Measurements from ENCODE around the gene EPS8L3. TPM values are rescaled to one million over a fixed set of nuclear protein-coding genes. Genes with fewer than 3 reads are reported as not detected.

The EPS8L3 gene
- total RNA-seq, 1 donor = not detected

DNA sequence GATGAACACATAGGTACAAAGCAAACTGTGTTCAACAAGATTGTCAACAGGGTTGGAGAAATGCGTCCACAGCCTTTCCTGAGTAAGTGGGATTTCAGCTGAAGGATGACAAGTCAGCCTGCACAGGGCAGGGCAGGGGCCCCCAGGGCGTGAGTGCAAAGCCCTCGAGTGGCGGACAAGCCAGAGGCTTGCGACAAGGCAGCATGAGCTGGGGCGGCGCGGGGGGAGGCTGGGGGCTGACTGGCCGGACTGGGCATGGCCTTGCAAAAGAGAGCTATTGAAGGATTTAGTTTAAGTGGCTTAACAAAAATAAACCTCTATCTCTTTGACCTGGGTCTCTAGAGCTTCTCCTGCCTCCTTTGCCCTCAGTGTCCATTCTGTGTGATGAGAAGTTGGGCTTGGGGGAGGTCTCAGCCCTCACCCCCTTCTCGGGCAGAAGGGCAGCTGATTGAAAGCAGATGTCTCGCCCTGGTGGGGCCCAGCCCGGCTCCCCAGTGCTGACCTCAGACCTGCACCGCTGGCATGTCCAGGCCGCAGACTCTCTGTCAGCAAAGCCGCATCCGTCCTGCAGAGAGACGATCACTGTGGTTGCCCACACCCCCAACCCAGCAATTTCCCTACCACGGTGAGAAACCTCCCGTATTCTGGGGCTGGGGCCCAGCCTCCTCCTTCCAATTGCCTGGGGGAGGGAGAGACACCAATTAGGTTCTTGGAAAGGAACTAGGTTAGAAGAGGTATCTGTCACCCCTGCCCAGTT, 24.3 kb upstream of the EPS8L3 start:
- no peak overlapping the region for H3K4me3 ChIP-seq (ENCODE audit: low read depth, low read length)
- no peak for TF ChIP-seq CTCF (IDR thresholded peaks at IDR 0.05; ENCODE audit: insufficient read depth, low read length)
- DNase-seq (ENCODE audit: low read depth) = no peak

- no peak for TF ChIP-seq CTCF (IDR thresholded peaks at IDR 0.05; ENCODE audit: insufficient read depth, low read length)
- DNase-seq (ENCODE audit: low read depth) = no peak
- no peak overlapping the region for H3K4me3 ChIP-seq (ENCODE audit: low read depth, low read length)
Measured at GRCh38 chr1:109787211-109787844, 23.6 kb upstream of the EPS8L3 start.

- peak; percentile 27 for DNase-seq (ENCODE audit: low read depth)
- TF ChIP-seq CTCF (IDR thresholded peaks at IDR 0.05; ENCODE audit: insufficient read depth, low read length) = no peak
- H3K4me3 ChIP-seq (ENCODE audit: low read depth, low read length) = no peak overlapping the region
Measured at GRCh38 chr1:109786531-109787021, 22.9 kb upstream of the EPS8L3 start.

- TF ChIP-seq CTCF (IDR thresholded peaks at IDR 0.05; ENCODE audit: insufficient read depth, low read length) = no peak
- H3K4me3 ChIP-seq (ENCODE audit: low read depth, low read length) = no peak overlapping the region
- DNase-seq (ENCODE audit: low read depth) = no peak
Measured at GRCh38 chr1:109786112-109786480, 22.4 kb upstream of the EPS8L3 start.

GRCh38 chr1:109785446-109786111, 21.9 kb upstream of the EPS8L3 start:
- no peak for DNase-seq (ENCODE audit: low read depth)
- no peak overlapping the region for H3K4me3 ChIP-seq (ENCODE audit: low read depth, low read length)
- no peak for TF ChIP-seq CTCF (IDR thresholded peaks at IDR 0.05; ENCODE audit: insufficient read depth, low read length)

GRCh38 chr1:109784551-109785252, 21.0 kb upstream of the EPS8L3 start:
- DNase-seq (ENCODE audit: low read depth) = no peak
- no peak for TF ChIP-seq CTCF (IDR thresholded peaks at IDR 0.05; ENCODE audit: insufficient read depth, low read length)
- H3K4me3 ChIP-seq (ENCODE audit: low read depth, low read length) = no peak overlapping the region

Measured in fibroblast of the aortic adventitia (primary cell).